ENCODE results near the gene FHL5.

The FHL5 gene

DNA sequence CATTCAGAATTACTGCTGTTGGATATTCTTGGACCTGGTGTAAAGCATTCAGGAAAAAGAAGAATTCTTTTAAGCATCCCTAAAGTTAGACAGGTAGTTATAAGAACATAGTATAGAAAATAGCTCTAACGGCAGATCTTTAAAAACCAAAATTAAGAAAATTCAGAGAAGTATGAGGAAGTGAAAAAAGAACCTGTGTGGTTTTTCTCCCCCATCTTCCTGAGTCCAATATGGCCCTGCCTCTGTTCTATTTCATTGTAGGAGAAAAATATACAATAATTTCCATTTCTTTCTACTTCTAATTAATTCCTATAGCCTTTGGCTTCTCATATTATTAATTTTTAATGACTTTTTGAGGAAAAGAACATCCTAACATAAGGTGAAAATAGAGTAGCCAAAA is 47.1 kb downstream of the FHL5 start:
- no peak for DNase-seq (ENCODE audit: low read depth, low spot score)

DNA sequence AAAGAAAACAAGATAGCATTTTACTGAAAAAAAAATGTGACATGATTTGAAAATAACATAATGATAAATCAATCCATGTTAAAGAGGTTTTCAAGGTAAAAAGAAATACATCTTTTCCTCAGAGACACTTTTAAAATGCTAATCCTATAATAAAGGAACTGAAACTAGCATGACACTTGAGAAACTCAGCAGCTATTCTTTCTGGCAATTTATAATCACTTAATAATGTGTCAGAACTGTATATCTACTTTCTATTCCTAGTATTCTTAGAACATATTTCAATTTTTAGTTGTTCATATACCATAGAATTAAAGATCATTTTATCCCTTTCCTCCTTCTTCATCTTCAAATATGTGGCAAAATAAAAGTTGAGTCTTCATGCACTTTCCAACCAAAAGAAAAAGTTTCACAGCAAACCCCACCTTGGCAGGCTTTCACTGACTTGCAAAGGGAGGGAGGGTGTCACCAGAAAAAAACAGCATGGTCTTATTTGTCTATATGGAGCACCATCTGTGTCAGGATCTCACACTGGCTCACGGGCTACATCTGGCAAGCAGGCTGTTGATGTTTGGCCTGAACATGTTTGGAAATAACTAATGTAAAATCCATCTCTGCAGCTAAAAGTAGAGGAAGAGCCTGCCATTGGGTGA is 48.5 kb downstream of the FHL5 start:
- DNase-seq (ENCODE audit: low read depth, low spot score) = no peak

DNA sequence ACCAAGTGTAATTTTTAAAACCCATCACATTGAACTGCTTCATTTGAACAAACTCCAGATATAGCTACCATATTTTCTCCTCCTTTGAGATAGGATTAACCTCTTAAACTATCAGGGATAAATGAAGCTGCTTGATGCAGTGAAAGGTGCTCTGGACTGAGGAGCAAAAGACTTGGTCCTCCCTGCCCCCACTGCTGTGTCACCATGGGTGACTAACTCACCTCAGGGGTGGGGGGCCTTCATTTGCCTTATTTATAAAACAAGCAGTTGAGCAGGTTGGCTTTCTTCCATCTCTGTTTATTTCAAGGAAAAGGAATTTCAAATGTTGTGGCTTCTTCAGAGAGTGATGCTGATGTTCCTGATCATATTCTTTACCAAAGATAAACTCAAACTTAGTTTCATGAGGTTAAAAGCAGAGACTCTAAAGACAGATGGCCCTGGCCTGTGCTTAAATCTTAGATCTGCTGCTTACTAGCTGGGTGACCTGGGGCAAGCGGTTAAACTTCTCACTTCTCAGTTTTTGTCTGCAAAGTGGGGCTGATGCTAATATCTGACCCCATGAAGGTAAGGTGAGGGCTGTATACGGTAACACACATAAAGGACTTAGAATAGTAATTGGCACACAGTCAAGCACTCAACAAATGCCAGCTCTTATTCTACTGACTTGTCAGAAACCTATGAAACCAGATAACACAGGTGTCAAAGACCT is 50.5 kb downstream of the FHL5 start:
- DNase-seq (ENCODE audit: low read depth, low spot score) = no peak

DNA sequence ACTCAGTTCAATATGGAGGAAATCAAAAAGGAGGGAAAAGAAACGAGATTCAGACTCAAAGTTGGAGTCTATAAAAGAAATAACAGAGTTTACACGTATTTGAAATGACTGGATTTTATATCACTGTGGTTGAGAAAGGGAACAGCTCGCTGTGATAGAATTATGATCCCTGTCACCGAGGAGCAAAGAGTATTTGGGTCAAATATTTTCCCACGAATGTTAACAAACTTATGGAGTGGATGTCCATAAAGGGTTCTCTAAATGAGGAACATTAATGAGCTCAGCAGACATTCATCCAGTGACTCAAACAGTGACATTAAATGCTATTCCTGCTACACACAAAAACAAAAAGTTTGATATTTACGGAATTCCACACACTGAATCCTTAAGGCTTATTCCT is 57.9 kb downstream of the FHL5 start:
- DNase-seq (ENCODE audit: low read depth, low spot score) = no peak

DNA sequence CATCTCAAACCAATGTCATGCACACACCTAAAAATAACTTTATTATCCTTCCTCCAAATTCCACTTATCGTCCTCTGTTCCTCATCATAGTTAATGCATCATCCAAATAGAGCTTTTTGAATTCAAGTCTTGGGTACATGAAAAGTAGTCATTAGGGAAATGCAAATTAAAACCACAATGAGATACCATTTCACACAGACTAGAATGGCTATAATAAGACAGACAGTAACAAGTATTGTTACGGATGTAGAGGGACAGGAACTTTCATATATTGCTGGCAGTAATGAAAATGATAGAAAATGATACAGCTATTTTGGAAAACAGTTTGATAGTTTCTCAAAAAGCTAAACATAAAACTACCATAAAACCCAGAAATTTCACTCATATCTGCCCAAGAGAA is 59.1 kb downstream of the FHL5 start:
- no peak for DNase-seq (ENCODE audit: low read depth, low spot score)

DNA sequence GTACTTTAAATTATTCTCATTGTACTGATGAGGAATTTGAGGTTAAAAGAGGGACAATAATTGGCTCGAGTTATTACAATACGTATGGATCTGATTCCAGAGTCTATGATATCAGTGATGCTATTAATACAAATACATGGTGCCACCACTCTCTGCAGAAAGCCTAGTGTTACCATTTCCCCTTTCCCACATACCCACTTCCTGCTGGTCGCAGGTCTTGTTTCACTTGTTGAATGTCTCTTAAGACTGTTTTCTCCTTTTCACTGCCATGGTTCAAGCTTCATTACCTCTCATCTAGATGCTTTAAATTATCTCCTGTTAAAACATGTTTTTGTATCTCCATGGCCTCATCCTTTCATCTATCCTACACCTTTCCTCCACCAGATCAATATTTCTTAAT is 62.0 kb downstream of the FHL5 start:
- no peak for DNase-seq (ENCODE audit: low read depth, low spot score)

DNA sequence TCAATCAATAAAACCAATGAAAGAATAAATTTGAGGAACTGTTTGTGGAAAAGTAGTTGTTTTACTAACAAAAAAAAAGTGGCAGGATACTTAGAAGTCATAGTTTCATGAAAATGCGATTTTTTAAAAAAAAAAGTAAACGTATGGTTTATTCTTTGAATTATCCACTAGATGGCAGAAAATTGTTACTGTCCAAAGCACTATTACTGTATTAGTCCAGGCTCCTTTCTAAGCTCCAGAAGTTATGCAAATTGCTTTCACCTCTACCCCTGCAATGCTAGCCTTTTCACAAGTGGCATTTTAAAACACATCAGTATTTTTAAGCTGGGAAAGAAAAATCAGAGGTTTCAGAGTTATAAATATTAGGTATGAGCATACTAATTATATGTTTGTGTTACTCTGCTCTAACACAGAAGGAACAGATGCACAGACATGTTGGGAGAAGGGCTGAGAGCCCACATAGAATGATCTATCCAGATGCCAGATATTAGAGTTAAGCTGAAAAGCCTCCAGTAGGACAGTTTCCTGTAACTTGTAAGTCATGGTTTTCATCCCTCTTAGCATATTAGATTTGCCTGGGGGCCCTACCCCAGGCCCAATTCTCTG is 63.9 kb downstream of the FHL5 start:
- no peak for DNase-seq (ENCODE audit: low read depth, low spot score)

DNA sequence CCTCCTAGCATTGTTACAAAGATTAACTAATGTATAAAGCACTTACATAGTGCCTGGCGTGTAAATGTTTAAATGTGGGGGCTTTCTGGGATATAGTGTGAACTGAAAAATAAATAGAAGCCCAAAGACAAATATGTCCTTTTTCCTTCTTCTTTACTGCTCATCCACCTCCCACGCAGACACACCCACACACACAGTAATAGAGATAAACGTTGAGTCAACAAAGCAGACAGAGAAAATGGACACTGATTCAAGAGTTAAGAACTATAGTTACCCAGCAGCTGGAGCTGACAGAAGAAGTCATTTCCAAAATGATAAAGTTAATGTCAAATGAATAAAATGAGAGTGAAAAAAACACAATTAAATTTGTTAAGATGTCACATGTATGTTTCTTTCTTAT is 68.3 kb downstream of the FHL5 start:
- DNase-seq (ENCODE audit: low read depth, low spot score) = no peak

DNA sequence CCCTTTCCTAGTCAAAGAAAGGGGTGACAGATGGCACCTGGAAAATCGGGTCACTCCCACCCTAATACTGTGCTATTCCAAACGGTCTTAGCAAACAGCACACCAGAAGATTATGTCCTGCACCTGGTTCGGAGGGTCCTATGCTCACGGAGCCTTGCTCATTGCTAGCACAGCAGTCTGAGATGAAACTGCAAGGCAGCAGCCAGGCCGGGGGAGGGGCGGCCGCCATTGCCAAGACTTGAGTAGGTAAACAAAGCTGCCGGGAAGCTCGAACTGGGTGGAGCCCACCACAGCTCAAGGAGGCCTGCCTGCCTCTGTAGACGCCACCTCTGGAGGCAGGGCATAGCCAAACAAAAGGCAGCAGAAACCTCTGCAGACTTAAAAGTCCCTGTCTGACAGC is 75.1 kb downstream of the FHL5 start:
- peak; percentile 5 for DNase-seq (ENCODE audit: low read depth, low spot score)

DNA sequence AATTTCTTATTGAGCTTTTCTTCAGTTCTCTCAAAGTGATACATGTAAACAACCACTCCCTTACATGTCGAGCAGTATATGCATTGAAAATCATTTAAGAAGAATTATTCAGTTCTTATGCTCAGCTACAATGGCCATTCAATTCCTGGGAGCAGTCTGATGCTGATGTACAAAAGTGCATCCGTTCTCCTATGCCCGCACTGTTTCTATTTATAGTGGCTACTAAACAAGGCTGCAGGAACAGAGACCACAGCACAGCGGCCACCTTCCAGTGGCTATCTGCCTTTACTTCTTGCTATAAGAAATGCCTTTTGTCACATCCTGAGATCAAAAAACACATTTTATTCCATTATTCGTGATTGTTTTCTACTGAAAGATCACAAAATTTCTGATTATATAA is 82.2 kb downstream of the FHL5 start:
- no peak for DNase-seq (ENCODE audit: low read depth, low spot score)

DNA sequence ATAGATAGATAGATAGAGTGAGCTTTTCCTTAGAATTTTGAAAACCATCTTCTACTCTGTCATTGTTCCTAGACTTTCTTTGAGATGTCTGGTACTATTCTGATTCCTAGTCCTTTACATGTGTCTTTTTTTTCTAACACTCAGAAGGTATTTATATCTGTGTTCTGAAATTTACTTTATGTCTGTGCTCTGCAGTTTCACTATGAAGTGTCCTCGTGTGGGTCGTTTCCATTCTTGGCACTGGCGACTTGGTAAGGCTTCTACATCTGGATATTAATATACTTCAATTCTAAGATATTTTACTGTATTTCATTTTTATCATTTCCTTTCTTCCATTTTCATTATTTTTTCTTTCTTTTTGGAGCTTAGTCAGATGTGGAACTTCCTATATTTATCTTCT is 87.0 kb downstream of the FHL5 start:
- DNase-seq (ENCODE audit: low read depth, low spot score) = no peak

DNA sequence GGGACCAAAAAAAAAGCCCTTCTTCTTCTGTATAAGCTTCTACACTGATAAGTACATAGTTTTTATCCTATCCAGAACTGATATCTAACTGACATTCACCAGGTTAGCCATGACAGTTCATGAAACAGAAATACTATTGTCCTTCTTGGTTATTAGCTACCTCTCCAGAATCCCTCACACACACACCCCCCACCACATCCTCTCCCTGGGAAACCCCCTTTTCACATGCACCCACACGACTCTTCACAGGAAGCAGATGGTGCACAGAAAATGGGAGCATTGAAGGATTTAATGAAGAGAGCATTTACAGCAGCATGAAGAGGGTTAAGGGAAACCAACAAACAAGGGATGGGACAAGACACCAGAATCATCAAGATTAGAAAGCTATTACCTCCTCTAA is 88.9 kb downstream of the FHL5 start:
- DNase-seq (ENCODE audit: low read depth, low spot score) = no peak

DNA sequence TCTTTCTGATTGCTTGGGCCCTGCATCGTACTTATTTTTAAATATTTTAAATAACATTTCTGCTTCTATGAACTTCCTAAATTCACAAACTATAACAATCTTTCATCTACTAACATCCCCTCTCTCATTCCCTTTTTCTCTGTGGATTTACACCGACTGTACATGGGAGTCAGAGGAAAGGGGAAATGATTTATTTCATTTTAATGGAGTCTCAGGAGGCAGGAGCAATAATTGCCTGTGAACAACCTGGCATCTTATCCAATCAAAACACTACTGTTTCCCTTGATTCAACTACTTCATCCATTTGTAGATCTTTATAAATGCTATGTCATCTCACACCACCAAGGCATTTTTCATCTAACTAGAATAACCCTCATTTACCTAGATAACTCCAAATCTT is 89.6 kb downstream of the FHL5 start:
- DNase-seq (ENCODE audit: low read depth, low spot score) = no peak

DNA sequence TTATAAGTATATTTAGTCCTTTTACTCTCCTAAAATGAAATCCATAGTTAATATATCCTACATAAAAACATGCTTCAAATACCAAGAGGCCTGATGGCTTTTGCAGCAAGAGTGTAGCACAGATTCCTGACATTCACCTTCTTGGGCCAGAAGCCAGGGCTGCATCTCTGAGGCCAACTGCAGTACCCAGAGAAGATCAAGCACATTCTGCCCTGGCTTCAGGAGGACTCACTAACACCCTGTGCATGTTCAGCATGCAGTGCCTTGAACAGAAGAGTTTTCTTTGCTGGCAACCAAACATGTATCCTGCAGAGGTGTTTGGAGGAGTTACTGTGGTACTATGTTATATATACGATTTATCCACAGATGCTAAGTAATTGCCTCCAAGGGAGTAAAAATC is 90.3 kb downstream of the FHL5 start:
- no peak for DNase-seq (ENCODE audit: low read depth, low spot score)

DNA sequence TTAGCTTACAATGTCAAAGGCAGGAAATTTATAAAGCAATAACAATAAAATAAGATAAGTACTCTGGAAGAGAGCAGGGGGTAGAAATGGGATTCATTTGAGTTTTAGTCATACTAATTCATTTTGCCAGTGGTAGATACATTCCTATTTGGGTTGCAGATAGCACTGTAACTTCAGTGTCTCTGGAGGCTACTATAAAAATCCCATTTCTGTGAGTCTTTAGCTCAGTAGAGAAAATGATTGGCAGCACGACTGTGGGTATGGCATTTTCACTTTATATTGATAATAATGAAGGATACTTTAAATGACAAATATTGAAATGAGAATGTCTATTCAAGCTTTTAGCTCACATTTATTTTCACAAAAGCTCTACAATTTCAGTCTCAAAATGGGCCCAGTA is 93.6 kb downstream of the FHL5 start:
- no peak for DNase-seq (ENCODE audit: low read depth, low spot score)

DNA sequence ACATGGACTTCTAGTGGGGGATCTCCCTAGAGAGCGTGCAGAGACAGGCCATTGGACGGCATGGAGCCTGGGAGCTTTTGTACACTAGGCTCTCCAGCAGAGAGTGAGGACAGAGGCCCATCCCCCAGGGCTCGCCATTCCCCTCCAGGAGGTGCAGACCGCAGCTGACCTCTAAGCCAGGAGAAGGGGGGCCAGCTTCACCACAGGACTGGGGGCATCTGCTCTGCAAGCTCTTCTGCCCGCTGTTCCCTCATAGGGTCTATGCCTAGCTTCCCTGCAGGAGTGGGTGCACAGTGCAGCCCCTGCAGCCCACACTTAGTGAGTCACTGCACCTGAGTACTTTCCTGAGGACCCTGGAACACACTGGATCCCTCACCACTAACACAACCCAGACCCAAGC is 94.4 kb downstream of the FHL5 start:
- DNase-seq (ENCODE audit: low read depth, low spot score) = no peak

DNA sequence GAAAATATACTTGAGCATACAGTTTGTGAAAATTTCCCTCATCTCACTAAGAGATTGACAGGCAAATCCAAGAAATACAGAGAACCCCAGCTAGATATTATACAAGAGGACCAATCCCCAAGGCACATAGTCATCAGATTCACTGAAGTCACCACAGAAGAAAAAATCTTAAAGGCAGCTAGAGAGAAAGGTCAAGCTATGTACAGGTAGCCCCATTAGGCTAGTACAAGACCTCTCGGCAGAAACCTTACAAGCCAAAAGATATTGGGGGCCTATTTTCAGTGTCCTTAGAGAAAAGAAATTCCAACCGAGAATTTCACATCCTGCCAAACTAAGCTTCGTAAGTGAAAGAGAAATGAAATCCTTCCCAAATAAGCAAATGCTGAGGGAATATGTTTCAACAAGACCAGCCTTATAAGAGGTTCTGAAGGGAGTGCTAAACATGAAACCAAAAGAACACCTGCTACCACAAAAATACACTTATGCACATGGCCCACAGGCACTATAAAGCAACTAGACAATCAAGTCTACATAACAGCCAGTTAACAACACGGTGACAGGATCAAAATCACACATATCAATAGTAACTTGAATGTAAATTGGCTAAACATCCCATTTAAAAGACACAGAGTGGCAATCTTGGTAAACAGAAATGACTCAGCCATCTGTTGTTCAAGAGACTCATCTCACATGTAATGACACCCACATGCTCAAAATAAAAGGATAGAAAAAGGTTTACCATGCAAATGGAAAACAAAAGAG is 96.3 kb downstream of the FHL5 start:
- no peak for DNase-seq (ENCODE audit: low read depth, low spot score)

All from ELF-1 (cell line).